Activated T-helper 1 cell treated with Interleukin-2 at 50 U/mL for 16 hours (primary cell): ENCODE measurements around the gene SPPL2A.
"Not testable (repeated sequence)": the region's sequence is repeated elsewhere in the genome, so short reads cannot be mapped to it uniquely, and the experiment has no call there.

ENCODE experiments used
- DNase-seq: peaks from one replicate; pipeline ENCODE4 v3.0.0-alpha.2; 2020; ENCODE audit warnings: low read depth

SPPL2A gene

GRCh38 chr15:50767332-50767861 lies 1.9 kb upstream of the SPPL2A start:
- DNase-seq: no peak

- no peak for DNase-seq
These were observed 878 bp downstream of the SPPL2A start for GRCh38 chr15:50764461-50765194.

- no peak for DNase-seq
These were observed 6.7 kb downstream of the SPPL2A start for GRCh38 chr15:50758712-50759205.

GRCh38 chr15:50753463-50753862 lies 12.0 kb downstream of the SPPL2A start:
- DNase-seq: no peak

- no peak for DNase-seq
These were observed 14.1 kb downstream of the SPPL2A start for GRCh38 chr15:50751394-50751793.

GRCh38 chr15:50750227-50750705 lies 15.2 kb downstream of the SPPL2A start:
- no peak for DNase-seq

- DNase-seq: no peak
These were observed 18.0 kb downstream of the SPPL2A start for GRCh38 chr15:50747523-50747922.

- DNase-seq: no peak
These were observed 20.9 kb downstream of the SPPL2A start for GRCh38 chr15:50744601-50745000.

GRCh38 chr15:50740955-50741354 lies 24.6 kb downstream of the SPPL2A start:
- DNase-seq: no peak

- no peak for DNase-seq
These were observed 28.7 kb downstream of the SPPL2A start for GRCh38 chr15:50736823-50737222.

GRCh38 chr15:50735156-50735555 lies 30.4 kb downstream of the SPPL2A start:
- no peak for DNase-seq

GRCh38 chr15:50726315-50726714 lies 39.2 kb downstream of the SPPL2A start:
- no peak for DNase-seq

- no peak for DNase-seq
These were observed 46.8 kb downstream of the SPPL2A start for GRCh38 chr15:50718700-50719125.

GRCh38 chr15:50712018-50712417 lies 53.5 kb downstream of the SPPL2A start:
- DNase-seq: no peak

GRCh38 chr15:50710585-50710984 lies 54.9 kb downstream of the SPPL2A start:
- no peak for DNase-seq

- DNase-seq: no peak
These were observed 57.6 kb downstream of the SPPL2A start for GRCh38 chr15:50707878-50708427.

GRCh38 chr15:50702762-50703334 lies 62.7 kb downstream of the SPPL2A start:
- no peak for DNase-seq

- no peak for DNase-seq
These were observed 67.4 kb downstream of the SPPL2A start for GRCh38 chr15:50698101-50698500.

- DNase-seq: no peak
These were observed 68.3 kb downstream of the SPPL2A start for GRCh38 chr15:50697109-50697797.

- DNase-seq: not testable (repeated sequence)
These were observed 70.8 kb downstream of the SPPL2A start for GRCh38 chr15:50694634-50695165.

- no peak for DNase-seq
These were observed 78.1 kb downstream of the SPPL2A start for GRCh38 chr15:50687302-50687902.
